ENCODE measurements around the gene ATP6V1F.

The ATP6V1F gene

GRCh38 chr7:128875523-128875948 is 12.9 kb downstream of the ATP6V1F start:
- no peak for TF ChIP-seq POLR2AphosphoS5 (IDR thresholded peaks at IDR 0.05; ENCODE audit: low read depth, low read length)
- TF ChIP-seq TAF1 (IDR thresholded peaks at IDR 0.05; ENCODE audit: borderline replicate concordance, low read depth, low read length): no peak
- TF ChIP-seq POLR2A (IDR thresholded peaks at IDR 0.05; ENCODE audit: low read depth, low read length): no peak
- FAIRE-seq: no peak

DNA sequence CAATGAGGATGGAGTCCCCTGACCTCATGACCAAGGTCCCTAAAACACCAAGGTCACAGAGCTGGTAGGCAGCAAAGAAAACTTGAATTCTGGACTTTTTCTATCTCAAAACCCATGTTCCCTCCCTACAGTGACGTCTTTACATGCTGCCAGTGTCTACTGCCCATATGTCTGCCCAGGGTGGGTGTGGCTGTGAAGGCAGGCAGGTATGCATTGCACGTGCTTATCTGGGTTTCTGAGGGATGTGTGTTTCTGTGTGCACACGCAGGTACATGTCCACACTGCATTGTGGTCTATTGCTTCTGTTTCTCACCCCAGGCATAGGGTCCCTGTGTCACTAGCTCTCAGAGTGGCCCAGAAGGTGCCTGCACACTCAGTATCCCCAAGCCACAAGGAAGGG is 13.5 kb downstream of the ATP6V1F start:
- no peak for TF ChIP-seq TAF1 (IDR thresholded peaks at IDR 0.05; ENCODE audit: borderline replicate concordance, low read depth, low read length)
- TF ChIP-seq POLR2A (IDR thresholded peaks at IDR 0.05; ENCODE audit: low read depth, low read length): no peak
- no peak for TF ChIP-seq POLR2AphosphoS5 (IDR thresholded peaks at IDR 0.05; ENCODE audit: low read depth, low read length)
- no peak for DNase-seq (ENCODE audit: insufficient read length)
- no peak for FAIRE-seq

More at GRCh38 chr7:128875523-128875948, 12.9 kb downstream of the ATP6V1F start:
- no peak for DNase-seq (ENCODE audit: insufficient read length)

GRCh38 chr7:128876586-128876977 is 13.9 kb downstream of the ATP6V1F start:
- FAIRE-seq (no peak), DNase-seq (ENCODE audit: insufficient read length) (no peak)
- no peak for TF ChIP-seq POLR2A (IDR thresholded peaks at IDR 0.05; ENCODE audit: low read depth, low read length)
- no peak for TF ChIP-seq TAF1 (IDR thresholded peaks at IDR 0.05; ENCODE audit: borderline replicate concordance, low read depth, low read length)
- TF ChIP-seq POLR2AphosphoS5 (IDR thresholded peaks at IDR 0.05; ENCODE audit: low read depth, low read length): no peak

GRCh38 chr7:128876978-128877755 is 14.5 kb downstream of the ATP6V1F start:
- DNase-seq (ENCODE audit: insufficient read length) (no peak), FAIRE-seq (no peak)
- TF ChIP-seq POLR2A (IDR thresholded peaks at IDR 0.05; ENCODE audit: low read depth, low read length): no peak
- TF ChIP-seq TAF1 (IDR thresholded peaks at IDR 0.05; ENCODE audit: borderline replicate concordance, low read depth, low read length): no peak
- no peak for TF ChIP-seq POLR2AphosphoS5 (IDR thresholded peaks at IDR 0.05; ENCODE audit: low read depth, low read length)

DNA sequence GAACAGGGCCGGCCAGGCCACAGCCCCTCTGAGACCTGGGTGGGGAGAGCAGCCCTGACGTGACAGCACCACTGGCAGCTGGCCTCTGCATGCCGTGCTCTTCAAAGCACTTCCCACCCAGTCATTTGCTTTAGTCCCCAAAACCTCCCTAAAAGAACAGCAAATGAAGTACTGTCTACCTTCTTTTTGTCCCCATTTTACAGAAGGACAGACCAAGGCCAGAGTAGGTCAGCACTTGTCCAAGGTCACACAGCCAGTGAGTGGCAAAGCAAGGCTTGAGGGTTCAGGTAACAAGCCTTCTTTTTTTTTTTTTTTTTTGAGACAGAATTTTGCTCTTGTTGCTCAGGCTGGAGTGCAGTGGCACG is 15.1 kb downstream of the ATP6V1F start:
- FAIRE-seq: no peak
- TF ChIP-seq TAF1 (IDR thresholded peaks at IDR 0.05; ENCODE audit: borderline replicate concordance, low read depth, low read length) (no peak), POLR2AphosphoS5 (IDR thresholded peaks at IDR 0.05; ENCODE audit: low read depth, low read length) (no peak), POLR2A (IDR thresholded peaks at IDR 0.05; ENCODE audit: low read depth, low read length) (no peak)
- DNase-seq (ENCODE audit: insufficient read length): no peak

DNA sequence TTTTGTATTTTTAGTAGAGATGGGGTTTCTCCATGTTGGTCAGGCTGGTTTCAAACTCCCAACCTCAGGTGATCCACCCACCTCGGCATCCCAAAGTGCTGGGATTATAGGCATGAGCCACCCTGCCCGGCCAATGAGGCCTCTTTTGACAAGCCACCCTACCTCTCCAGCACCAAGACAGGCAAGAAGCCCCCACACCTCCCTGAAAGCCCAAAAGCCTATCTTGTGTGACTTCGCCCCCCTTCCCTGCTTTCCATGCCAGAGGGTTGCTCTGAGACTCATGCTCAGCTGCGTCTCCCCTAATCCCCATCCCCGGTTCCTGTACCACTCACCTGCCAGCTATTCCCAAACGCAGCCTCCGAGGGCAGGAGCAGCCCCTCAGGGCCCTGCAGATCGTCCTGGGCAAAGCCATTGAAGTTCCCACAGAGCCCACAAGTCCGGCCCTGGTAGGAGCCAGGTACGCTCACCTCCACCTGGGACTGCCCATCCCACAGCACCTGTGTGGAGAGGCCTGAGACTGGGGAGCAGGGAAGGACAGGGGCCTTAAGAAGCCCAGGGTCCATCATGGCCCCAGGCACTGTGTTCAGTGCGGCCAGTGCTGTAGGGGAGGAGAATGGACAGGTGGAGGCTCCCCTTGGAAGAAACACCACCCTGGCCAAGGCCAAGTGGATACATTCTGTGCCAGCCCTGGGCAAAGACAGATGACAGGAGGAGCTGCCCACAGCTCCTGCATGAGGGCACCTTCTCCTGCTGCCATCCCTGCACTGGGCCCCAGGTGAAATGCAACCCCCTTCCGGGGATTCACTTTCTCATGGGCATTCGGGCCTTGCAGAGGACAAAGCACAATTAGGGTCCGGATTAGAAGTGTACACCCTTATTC is 15.8 kb downstream of the ATP6V1F start:
- no peak for TF ChIP-seq POLR2A (IDR thresholded peaks at IDR 0.05; ENCODE audit: low read depth, low read length)
- TF ChIP-seq TAF1 (IDR thresholded peaks at IDR 0.05; ENCODE audit: borderline replicate concordance, low read depth, low read length): no peak
- TF ChIP-seq POLR2AphosphoS5 (IDR thresholded peaks at IDR 0.05; ENCODE audit: low read depth, low read length): no peak
- DNase-seq (ENCODE audit: insufficient read length): no peak

GRCh38 chr7:128879461-128879938 is 16.8 kb downstream of the ATP6V1F start:
- FAIRE-seq (no peak), DNase-seq (ENCODE audit: insufficient read length) (no peak)
- TF ChIP-seq POLR2A (IDR thresholded peaks at IDR 0.05; ENCODE audit: low read depth, low read length): no peak
- no peak for TF ChIP-seq TAF1 (IDR thresholded peaks at IDR 0.05; ENCODE audit: borderline replicate concordance, low read depth, low read length)
- TF ChIP-seq POLR2AphosphoS5 (IDR thresholded peaks at IDR 0.05; ENCODE audit: low read depth, low read length): no peak

More for the DNA sequence above, 15.8 kb downstream of the ATP6V1F start:
- FAIRE-seq: no peak

DNA sequence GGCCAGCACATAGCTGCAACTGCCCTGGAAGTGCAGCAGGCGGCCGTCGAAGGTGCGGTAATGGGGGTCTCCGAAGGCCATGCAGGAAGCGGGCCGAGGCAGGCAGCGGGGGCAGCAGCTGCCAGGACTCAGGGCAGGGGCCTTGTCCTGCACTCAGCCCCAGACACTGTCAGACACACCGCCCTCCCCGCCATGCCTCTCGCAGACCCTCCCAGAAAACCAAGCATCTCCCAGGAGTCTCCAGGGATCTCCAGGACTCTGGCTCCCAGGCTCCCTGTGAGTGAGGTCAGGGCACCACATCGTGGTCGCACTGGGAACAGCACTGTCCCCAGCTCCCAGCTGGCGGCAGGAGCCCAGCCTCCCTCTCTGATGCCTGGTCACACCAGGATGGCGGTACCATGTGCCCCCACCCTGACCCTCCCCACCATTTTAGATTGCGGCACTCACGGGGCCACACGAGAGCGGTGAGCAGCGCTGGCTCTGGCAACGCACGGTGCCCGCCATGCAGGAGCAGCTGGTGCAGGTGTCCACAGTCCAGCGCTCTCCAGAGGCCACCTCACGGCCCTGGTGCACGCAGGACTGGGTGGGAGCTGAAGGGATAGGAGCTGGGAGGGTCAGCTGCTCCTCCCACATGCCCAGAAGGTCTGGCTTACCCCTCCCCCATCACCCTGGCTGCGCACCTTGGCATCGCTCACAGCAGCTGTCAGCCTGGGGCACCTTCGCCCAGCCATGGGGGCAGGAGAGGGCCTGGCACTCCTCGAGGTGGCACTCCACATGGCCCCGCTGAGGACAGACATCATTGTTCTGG is 17.5 kb downstream of the ATP6V1F start:
- TF ChIP-seq TAF1 (IDR thresholded peaks at IDR 0.05; ENCODE audit: borderline replicate concordance, low read depth, low read length) (no peak), POLR2A (IDR thresholded peaks at IDR 0.05; ENCODE audit: low read depth, low read length) (no peak), POLR2AphosphoS5 (IDR thresholded peaks at IDR 0.05; ENCODE audit: low read depth, low read length) (no peak)
- FAIRE-seq (no peak), DNase-seq (ENCODE audit: insufficient read length) (no peak)

- DNase-seq (ENCODE audit: insufficient read length) (no peak), FAIRE-seq (no peak)
- TF ChIP-seq TAF1 (IDR thresholded peaks at IDR 0.05; ENCODE audit: borderline replicate concordance, low read depth, low read length) (no peak), POLR2A (IDR thresholded peaks at IDR 0.05; ENCODE audit: low read depth, low read length) (no peak), POLR2AphosphoS5 (IDR thresholded peaks at IDR 0.05; ENCODE audit: low read depth, low read length) (no peak)
These were observed 18.3 kb downstream of the ATP6V1F start for GRCh38 chr7:128880791-128881457.

DNA sequence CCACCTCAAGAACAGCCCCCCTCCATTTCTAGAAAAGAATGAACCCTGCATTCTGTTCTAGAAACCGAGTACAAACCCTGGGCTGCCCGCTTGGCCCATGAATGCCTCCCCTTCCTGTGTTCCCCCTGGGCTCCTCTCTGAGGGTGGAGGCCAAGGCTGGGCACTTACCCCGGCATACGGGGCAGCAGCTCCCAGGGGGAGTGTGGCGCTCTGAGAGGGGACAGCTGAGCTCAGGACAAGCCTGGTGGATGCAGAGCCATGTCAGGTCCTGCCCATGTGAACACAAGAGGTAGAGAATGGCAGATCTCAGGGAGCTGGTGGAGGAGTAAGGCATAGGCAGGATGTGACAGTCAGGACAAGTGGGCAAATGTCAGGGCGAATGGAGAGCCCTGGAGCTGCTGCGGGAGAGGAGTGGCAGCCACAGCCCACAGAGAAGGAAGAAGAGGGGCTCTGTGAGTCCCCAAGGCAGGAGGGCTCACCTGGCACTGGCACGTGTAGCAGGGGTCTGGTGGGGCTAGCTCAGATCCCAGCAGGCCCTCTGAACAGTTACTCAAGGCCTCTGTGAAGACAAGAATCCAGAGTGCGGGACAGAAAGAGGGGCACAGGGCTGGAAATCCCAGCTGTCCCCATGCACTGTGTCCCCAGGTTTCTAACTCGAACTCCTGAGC is 18.9 kb downstream of the ATP6V1F start:
- FAIRE-seq (no peak), DNase-seq (ENCODE audit: insufficient read length) (no peak)
- TF ChIP-seq TAF1 (IDR thresholded peaks at IDR 0.05; ENCODE audit: borderline replicate concordance, low read depth, low read length) (no peak), POLR2A (IDR thresholded peaks at IDR 0.05; ENCODE audit: low read depth, low read length) (no peak), POLR2AphosphoS5 (IDR thresholded peaks at IDR 0.05; ENCODE audit: low read depth, low read length) (no peak)

Data from GM12892 (cell line).